GM11168 (cell line): Measurements from ENCODE around the gene AUTS2.
"Not testable (repeated sequence)": the region's sequence is repeated elsewhere in the genome, so short reads cannot be mapped to it uniquely, and the experiment has no call there.

Experiments
- in situ Hi-C: fragments of 300-500 bp; cut with MboI; formaldehyde crosslinking; loops from one replicate; pipeline ENCODE4 v1.12.0; 2022; ENCODE audit warnings: low sequenced_read_pairs; ENCODE audit not compliant: unreplicated experiment

Gene AUTS2

DNA sequence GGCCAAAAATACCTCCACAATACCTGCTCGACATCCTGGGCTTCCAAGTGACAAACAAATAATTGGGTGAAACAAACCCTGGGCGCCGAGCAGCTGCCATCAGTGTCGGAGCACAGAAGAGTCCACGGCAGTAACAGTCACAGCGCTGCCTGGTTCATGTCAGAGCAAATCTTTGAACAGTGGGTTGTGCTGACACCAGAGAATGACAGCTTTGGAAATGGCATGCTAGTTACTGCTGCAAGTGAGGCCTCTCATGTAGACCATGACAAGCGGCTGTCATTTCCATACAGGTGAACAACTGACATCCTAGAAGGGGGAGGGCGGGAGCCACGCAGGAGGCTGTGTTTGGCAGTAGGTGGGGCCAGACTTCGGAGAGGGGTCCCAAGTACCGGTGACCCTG lies 1113.2 kb downstream of the AUTS2 start:
- in situ Hi-C loops: no loop called here

DNA sequence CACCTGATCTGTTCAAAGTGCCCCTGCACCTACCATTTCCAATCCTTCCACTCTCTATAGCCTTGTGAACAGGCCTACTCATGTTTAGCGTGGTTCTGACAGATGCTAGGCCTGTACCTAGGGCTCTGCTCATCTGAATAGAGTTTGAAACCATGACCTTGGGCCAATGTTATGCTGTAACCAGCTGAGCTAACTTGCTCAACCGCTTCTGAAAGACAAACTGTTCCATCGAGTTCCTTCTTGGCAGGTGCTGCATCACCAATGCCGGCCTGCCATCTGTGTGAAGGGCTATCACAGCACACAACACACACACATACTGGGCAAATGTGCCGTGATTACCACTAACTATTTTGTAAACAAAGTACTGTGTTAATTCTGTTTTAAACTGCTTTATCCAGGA lies 1114.7 kb downstream of the AUTS2 start:
- in situ Hi-C loops: no loop called here

DNA sequence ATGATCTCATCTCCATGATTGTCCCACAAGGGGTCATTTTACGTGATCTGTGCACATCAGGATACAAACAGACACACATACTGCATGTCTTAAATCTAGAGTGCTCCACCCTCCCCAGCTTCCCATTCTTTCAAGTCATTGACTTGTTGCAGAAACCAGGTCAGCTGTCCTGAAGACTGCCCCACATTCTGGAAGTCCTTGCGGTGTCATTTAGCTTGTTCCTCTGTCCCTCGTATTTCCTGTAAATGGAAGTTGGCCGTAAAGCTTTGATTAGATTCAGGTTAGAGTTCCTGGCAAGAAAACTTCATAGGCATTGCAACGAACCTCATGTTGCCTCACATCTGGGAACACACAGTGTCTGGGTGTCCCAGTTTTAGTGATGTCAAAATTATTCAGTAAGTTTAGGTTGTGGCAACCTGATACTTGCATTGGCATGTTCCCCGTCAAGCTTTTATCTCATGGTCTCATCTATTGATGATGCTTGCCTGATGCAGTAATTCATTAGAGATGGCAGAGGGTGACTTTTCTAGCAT lies 1116.3 kb downstream of the AUTS2 start:
- in situ Hi-C loops: no loop called here

DNA sequence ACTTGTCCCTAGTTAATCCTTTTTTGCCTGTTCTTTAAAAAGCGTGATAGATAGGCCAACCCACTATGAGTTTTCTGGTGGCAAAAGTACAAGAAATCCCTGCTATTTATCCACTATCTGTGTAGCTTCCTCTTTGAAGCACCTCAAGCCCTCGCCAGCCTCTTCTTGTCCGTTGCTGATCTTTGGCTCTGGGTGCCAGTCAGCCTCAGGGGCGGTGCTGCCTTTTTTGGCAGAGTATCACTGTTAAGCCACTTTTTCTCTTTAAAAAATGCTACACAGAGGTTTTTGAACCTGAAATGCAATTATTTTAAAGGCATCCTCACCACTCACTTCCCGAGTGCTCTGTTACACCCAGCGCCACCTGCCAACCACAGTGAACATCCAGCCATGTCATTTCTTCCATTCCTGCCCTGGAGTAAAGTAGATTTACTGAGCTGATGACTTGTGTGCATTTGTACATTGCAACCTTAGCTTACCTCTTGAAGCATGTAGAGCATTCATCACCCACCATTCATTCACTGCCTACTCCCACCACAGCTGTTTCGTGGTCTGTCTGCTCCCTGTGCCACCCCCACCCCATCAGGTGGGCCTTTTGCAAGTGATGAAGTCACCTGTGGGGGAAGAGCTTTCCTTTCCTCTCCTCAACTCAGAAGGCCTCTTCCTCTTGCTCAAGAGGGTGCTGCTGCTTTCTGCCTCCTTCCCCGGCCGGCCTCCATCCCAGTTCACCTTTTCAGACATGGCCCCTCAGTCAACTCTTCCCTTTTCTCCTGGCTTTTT lies 1119.5 kb downstream of the AUTS2 start:
- in situ Hi-C loops: no loop called here

DNA sequence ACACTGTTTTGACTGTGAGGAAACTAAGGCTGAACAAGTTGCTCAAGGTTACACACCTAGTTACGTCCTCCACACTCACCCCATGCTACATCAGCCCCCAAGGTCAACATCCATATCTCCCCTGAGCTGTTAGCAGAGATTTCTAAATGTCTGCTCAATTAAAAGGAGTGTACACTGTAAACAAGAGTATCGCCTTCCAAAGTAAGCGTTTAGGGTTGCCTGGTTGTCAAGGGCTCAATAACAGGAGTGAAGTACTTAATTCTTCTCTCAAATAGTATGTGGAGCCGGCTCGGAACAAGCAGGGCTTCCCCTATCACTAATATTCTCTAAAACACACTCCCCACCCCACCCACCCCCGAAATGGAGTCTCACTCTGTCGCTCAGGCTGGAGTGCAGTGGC lies 1120.8 kb downstream of the AUTS2 start:
- in situ Hi-C loops: no loop called here

DNA sequence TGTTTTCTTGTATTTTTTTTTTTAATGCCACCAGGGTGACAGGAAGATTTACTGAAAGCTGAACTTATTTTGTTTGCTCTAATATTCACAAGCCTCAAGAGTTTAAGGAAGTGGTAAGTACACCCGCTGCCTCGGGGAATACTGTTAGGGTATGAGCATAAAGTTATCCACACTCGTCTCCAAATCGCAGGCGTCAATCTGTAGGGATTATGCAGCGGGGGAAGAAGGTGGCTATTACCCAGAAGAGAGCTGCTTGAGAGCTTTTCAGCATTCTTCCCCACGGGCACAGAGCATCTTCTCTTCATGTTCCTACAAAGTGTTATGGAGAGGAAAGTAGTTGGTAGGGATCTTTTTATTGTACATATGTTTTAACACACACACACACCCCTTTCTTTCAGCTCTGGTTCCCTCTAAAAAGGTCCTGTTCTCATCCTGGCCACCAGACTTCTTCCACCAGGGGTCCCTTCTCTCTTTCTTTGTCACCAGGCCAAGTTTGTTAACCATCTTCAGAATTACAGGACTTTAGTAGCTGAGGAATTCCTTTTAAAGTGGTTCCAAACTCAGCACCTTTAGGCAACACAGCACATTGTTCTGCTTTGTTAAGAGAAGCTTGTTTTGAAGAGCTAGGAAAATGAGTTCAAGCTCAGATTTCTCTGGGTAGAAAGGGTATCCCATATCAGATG lies 1122.1 kb downstream of the AUTS2 start:
- in situ Hi-C loops: no loop called here

DNA sequence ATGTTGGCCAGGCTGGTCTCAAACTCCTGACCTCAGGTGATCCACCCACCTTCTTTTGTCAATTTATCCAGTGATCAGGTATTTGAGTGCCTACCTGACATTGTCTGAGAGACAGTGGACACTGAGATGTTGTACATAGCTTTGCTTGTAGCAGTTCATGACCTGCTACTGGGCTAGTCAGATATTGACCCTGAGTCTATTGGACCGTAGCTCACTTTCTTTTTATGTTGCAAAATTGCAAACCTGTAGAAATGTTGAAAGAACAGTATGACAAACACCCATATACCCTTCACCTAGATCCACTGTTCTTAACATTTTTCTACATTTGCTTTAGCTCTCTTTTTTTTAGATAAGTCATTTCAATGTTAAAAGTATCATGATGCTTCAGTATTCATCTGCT lies 1123.2 kb downstream of the AUTS2 start:
- in situ Hi-C loops: no loop called here

DNA sequence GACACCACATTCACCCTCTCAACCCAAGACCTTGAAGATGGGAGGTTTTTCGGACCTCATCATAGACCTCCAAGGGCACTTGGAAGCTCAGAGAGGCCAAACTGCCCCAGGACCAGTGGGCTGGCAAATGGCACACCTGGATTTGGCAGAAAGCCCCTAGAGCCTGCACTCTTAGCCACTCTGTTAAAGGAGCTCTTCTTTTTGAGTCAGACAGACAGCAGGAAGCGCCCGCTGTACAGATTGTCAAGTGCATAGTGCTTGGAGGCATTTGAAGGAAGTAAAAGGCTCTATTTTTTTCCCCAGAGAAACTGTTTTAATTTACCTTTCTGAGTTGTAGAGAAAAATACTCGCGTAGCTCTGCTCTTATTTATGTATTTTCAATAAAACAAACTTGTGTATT lies 1125.1 kb downstream of the AUTS2 start:
- in situ Hi-C loops: no loop called here

DNA sequence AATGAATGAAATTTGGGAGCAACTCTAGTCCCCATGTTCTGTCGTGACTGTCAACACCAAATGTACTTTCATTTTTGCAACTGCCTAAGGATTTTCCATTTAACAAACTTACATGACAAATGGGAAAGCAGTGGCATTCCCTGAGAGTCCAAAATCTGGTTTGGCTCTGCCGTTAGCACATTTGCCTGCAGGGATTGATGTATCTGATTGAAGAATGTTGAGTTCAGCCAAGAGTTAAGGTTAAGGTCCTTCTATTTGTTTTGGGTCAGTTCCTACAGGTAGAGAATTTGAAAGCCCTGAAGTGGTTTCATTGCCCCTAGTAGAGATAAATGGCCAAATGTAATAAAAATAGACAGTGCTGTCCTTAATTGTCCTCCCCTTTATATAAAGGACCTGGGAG lies 1127.2 kb downstream of the AUTS2 start:
- in situ Hi-C loops: no loop called here

DNA sequence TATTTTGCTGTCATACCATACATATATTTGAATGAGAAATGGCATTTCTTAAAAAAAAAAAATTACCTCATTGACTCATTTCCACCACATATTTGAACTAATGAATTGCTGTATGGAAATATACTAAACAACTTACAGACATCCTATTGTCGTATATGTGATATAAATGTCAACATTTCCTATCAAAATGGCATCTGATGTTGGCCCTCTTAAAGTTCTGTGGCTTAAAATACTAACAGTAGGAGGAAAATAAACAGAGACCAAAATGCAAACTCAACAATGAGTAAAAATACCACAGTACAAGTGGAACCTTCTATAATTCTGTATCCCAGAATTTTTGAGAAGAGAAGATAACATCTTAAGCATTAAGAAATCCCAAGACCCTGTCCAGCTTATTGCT lies 1128.0 kb downstream of the AUTS2 start:
- in situ Hi-C loops: no loop called here

DNA sequence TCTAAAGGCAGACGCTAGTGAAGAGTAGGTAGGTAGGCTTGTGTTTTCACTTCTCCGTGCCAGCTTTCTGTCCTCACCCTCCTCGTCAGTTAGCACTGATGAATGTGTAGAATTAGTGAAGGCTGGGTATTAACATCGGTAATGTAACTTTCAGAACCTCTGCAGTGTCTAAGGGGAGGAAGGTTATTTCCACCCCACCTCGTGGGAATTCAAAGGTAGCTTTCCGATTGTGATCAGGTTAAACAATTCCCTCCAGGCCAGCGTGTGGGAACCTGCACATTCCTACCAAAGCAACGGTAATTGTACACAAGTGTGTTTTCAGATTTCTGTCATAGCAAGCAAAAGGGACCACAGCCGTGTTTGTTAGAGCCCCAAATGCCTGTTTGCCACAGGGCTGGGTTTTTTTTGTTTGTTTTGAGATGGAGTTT lies 1128.7 kb downstream of the AUTS2 start:
- in situ Hi-C loops: no loop called here

DNA sequence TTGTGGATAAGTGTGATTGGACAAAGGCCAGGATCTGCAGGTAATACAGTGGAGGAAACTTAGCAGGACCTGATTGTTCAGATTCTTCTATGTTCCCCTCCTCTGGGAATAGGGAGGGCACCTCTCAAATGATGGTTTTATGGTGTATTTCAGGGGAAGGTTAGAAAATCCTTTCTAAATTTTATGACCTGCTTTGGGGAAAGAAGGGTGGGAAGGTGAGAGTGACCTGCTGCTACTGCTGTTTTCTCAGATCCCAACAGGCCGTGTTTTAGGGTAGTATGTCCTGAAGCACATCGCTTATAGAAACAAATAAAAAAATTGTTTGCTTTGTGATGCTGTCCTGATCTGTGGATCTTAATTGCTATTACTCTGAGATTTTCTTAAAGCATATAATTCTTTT lies 1129.6 kb downstream of the AUTS2 start:
- in situ Hi-C loops: no loop called here

DNA sequence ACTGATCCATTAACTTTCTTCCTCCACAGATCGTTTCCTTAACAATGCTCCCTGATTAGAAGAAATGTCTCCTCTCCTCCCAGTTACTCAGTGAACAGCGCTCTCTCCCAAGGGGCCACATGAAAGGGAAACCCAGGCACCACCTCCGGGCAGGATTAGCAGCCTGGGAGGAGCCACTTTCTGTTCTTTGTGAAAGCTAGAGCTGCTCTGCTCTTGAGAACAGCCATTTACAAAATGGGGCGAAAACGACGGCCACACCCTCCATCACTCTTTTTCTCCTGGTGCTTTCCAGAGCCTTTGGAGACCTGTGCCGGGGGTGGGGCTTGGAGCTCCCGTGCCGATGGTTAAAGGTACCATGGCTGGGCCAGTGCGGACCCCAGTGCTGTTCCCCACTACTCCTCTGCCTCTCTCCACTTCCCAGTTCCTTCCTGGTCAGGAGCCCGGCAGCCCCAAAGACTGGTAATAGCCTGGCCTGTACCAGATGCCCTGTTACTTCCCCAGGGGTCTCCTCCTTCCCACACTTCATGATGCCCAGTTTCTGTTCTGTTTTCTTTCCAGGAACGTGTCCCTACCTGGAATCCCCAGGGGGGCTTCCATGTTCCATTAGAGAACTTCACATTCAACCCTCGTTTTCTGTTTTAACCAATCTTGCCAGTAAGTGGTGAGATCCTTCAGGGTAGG lies 1130.7 kb downstream of the AUTS2 start:
- in situ Hi-C loops: no loop called here

DNA sequence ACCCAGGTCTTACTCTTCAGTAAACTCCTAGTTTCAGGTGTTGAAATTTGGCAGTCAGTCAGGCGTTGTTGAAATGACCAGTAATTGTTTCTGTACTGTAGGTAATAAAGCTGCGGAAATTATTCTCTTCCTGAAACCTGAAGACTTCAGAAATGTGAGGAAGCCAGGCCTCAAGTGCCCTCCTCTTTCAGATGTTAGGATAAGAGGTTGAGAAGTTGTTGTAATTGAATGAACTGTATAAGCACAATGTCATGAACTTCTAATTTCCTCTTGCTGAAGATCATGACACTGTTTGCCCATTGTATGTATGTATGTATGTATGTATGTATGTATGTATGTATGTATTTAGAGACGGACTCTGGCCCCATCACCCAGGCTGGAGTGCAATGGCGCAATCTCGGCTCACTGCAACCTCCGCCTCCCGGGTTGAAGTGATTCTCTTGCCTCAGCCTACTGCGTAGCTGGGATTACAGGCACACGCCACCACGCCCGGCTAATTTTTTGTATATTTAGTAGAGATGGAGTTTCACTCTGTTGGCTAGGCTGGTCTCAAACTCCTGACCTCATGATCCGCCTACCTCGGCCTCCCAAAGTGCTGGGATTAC lies 1131.4 kb downstream of the AUTS2 start:
- in situ Hi-C loops: not testable (repeated sequence)

DNA sequence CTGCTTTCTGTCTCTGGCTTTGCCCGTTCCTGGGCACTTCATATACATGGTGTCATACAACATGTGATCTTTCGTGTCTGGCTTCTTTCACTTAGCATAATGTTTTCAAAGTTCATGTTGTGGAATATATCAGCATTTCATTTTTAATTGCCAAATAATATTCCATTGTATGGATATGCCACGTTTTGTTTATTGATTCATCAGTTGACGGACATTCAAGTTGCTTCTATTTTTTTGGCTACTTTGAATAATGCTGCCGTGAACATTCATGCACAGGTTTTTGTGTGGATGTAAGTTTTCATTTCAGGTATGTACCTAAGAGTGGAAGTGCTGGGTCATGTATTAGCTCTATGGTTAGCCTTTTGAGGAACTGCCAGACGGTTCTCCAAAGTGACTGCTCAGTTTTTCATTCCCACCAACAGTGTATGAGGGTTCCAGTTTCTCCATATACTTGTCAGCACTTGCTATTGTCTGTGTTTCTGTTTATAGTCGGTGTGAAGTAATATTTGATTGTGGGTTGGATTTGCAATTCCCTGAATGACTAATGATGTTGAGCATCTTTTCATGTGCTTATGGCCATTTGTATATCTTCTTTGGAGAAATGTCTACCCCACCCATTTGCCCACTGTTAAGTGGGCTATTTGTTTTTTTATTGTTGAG lies 1132.3 kb downstream of the AUTS2 start:
- in situ Hi-C loops: no loop called here

DNA sequence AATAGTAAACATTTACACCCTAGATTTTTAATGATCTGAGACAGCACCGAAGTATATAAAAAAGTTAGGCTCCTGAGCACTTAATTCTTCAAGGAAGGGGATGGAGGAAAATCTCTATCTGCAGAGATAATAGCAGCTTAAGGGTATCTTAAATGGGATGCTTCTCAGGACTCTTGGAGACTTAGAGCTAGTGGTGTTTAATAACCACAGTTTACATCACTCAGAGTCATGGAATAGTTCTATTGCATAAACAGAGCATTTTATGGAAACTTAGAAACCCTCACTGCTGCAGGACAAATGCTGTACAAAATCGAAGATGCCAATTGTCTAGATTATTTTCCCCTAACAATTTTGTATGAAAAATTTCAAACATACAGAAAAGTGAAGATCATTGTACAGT lies 1134.8 kb downstream of the AUTS2 start:
- in situ Hi-C loops: no loop called here

DNA sequence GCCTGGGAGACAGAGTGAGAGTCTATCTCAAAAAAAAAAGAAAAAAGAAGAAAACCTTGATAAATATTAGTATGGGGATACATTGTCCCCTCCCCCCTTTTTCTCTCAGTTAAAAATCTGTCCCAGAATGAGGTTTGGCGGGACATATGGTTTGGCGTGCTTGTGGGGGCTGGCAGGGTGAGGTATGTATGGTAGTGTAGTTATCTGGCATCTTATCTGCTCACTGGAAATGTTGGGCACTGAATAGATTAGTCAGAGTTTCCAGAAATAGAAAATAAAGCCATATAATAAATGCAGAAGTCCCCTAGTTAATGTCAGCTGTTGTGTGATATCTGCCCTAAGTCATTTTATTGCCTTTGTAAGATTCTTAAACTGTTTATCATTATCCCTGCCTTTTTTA lies 1136.1 kb downstream of the AUTS2 start:
- in situ Hi-C loops: no loop called here

DNA sequence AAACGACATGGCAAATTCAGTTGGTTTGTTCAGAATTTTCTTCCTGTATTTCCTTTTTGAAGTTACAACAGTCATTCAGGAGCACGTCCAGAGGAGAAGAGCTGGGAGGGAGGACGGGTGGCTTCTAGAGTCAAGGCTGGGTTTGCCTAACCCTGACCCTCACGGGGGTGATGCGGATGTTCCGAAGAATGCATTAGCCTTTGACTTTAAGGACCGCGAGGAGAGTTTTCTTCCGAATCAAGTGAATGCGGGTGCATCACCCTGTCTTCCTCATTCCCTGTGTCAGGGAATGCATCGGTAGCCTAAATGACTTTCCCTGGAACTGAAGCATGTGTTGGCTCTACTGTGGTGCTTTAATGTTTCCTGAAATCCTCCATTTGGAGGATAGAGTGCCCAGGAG lies 1137.0 kb downstream of the AUTS2 start:
- in situ Hi-C loops: no loop called here

DNA sequence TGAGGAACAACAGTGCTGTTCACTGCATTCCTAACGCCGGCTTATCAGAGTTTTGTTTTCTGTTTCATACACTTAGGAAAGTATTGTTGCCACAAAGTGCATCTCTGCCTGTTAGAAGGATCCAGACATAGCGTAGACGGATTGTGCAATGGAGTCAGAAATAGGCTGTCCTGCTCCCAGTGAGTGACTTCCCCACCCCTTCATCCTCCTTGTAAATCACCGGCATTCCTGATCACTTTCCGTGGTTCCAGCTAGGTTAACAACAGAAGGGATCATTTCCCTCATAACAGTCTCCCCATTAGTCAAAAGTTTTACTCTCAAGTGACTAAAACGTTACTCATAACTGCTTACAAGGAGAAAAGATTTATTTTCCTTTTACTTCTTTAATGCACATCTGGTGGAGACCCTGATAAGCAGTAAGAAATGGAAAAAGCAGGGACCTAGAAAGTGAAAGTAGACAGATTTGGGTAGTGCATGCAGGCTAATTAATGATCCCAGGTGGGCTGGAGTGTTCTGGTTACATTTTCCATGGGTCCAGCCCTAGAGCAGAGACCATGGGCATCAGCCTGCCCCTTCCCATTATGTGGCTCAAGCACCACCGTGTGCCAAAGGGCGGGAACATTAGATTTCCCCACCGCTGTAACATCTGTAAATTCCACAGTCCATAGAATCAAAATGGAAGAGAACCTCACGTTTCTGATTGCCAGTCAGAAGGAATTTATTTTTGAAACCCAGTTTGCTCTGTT lies 1138.6 kb downstream of the AUTS2 start:
- in situ Hi-C loops: no loop called here
